GM06990 (cell line): Measurements from ENCODE around the gene SLC4A9.

Experiments
- DNase-seq: peaks from one replicate; pipeline ENCODE4 v3.0.0-alpha.2; 2011; ENCODE audit not compliant: insufficient read length; ENCODE audit errors: extremely low read depth
- H3K27me3 ChIP-seq: replicated peaks from 2 replicates; pipeline ENCODE4 v1.6.0; 2011; ENCODE audit warnings: low read length; ENCODE audit not compliant: control insufficient read depth, insufficient read depth
- H3K36me3 ChIP-seq: 2 replicates; pipeline ENCODE4 v1.5.1; 2011; ENCODE audit warnings: low read length; ENCODE audit not compliant: control insufficient read depth, insufficient read depth
- H3K4me3 ChIP-seq: replicated peaks from 2 replicates; pipeline ENCODE4 v1.5.1; 2011; ENCODE audit warnings: low read depth, mild to moderate bottlenecking, control low read depth, low read length
- CTCF ChIP-seq: IDR thresholded peaks from 2 replicates; pipeline ENCODE4 v1.5.1; 2011; ENCODE audit warnings: low read length, control low read depth, mild to moderate bottlenecking, inconsistent platforms; ENCODE audit not compliant: insufficient read depth, poor library complexity, severe bottlenecking

The SLC4A9 gene

GRCh38 chr5:140349244-140349643, 10.8 kb upstream of the SLC4A9 start:
- Histone ChIP-seq H3K27me3 (no peaks in the 10 kb centered on the region), H3K4me3 (no peak overlapping the region), H3K36me3 (no peaks in the 10 kb centered on the region)
- no peak for TF ChIP-seq CTCF
- DNase-seq: no peak

GRCh38 chr5:140351609-140352334, 8.2 kb upstream of the SLC4A9 start:
- Histone ChIP-seq H3K4me3 (no peak overlapping the region), H3K27me3 (no peaks in the 10 kb centered on the region), H3K36me3 (no peaks in the 10 kb centered on the region)
- no peak for DNase-seq
- peak; percentile 72 for TF ChIP-seq CTCF

GRCh38 chr5:140355546-140355945, 4.4 kb upstream of the SLC4A9 start:
- Histone ChIP-seq H3K27me3 (no peaks in the 10 kb centered on the region), H3K36me3 (no peaks in the 10 kb centered on the region), H3K4me3 (no peak overlapping the region)
- TF ChIP-seq CTCF: no peak
- no peak for DNase-seq

- DNase-seq: no peak
- Histone ChIP-seq H3K36me3 (no peaks in the 10 kb centered on the region), H3K27me3 (no peaks in the 10 kb centered on the region), H3K4me3 (no peak overlapping the region)
- TF ChIP-seq CTCF: no peak
Observed at GRCh38 chr5:140356853-140357725, 2.9 kb upstream of the SLC4A9 start.

- Histone ChIP-seq H3K4me3 (no peak overlapping the region), H3K27me3 (no peaks in the 10 kb centered on the region), H3K36me3 (no peaks in the 10 kb centered on the region)
- TF ChIP-seq CTCF: peak; percentile 96
- DNase-seq: peak; percentile 77
Observed at GRCh38 chr5:140357726-140358093, 2.3 kb upstream of the SLC4A9 start.
